Left ventricle myocardium superior (tissue), 1 donor: ENCODE measurements around the gene SPRING1. TPM values are rescaled to one million over a fixed set of nuclear protein-coding genes. Genes with fewer than 3 reads are reported as not detected.
"Not testable (repeated sequence)": the region's sequence is repeated elsewhere in the genome, so short reads cannot be mapped to it uniquely, and the experiment has no call there.

Source experiments
- ATAC-seq: fragments of 200-7000 bp; cut with Tn5 transposase; one replicate; pipeline ENCODE4 v1.9.1; 2020; ENCODE audit warnings: mild to moderate bottlenecking, moderate library complexity
- DNase-seq: peaks from one replicate; pipeline ENCODE4 v3.0.0-alpha.2; 2020
- intact Hi-C: fragments of 100-400 bp; cut with micrococcal nuclease; formaldehyde crosslinking; loops from one replicate; pipeline ENCODE4 v1.11.0; 2022
- long read RNA-seq: library from polyadenylated mRNA; unstranded; transcript quantifications from one replicate; pipeline ENCODE4 v2.0.0, GENCODE V29; 2021
- total RNA-seq: library from RNA; stranded (reverse); fragmentation: NEBNext Ultra II Directional; extraction: Animal tissue kit (Norgen Biotek cat#: 25700); gene quantifications from one replicate; pipeline ENCODE4 v1.2.1, GENCODE V29; 2021
- donor health status: DM: no; HTN: yes; CAD: no; lungs with severe emphysema.

The SPRING1 gene
- total RNA-seq: 9.2 TPM
- long read RNA-seq, full-length matches to known transcripts: 9 of 12 reads
- long read RNA-seq, partial matches to known transcripts: 0 of 12 reads
- long read RNA-seq, other reads (novel, unspliced or antisense): 3 of 12 reads

GRCh38 chr12:116737774-116738657, at the start of gene SPRING1, which contains the start of gene RNFT2:
TSS of gene SPRING1 (minus strand) at chr12:116738069. CDS start at chr12:116737900, 169 bp downstream.
TSS of gene RNFT2 (plus strand) at chr12:116738315. CDS start at chr12:116740498, 2,183 bp downstream.
- intact Hi-C loops: no loop called here
- peak; percentile 100 for ATAC-seq

GRCh38 chr12:116784238-116784612, 46.4 kb upstream of the SPRING1 start:
- intact Hi-C loops: no loop called here
- ATAC-seq: no peak
- DNase-seq: no peak

More at GRCh38 chr12:116737774-116738657, at the start of gene SPRING1, which contains the start of gene RNFT2:
- peak; percentile 99 for DNase-seq

GRCh38 chr12:116783525-116784237, 45.8 kb upstream of the SPRING1 start:
- ATAC-seq (no peak), DNase-seq (no peak)
- intact Hi-C loops: no loop called here

- intact Hi-C loops: no loop called here
- ATAC-seq: no peak
- DNase-seq: no peak
Measured at GRCh38 chr12:116780942-116781341, 43.1 kb upstream of the SPRING1 start.

- ATAC-seq (no peak), DNase-seq (no peak)
- intact Hi-C loops: no loop called here
Measured at GRCh38 chr12:116779597-116779996, 41.7 kb upstream of the SPRING1 start.

- no peak for ATAC-seq
- DNase-seq: no peak
- intact Hi-C loops: no loop called here
Measured at GRCh38 chr12:116777245-116777644, 39.4 kb upstream of the SPRING1 start.

- intact Hi-C loops: no loop called here
- no peak for ATAC-seq
Measured at GRCh38 chr12:116774020-116774419, 36.2 kb upstream of the SPRING1 start.

GRCh38 chr12:116773276-116773731, 35.4 kb upstream of the SPRING1 start:
- DNase-seq (no peak), ATAC-seq (no peak)
- intact Hi-C loops: no loop called here

More at GRCh38 chr12:116774020-116774419, 36.2 kb upstream of the SPRING1 start:
- DNase-seq: no peak

GRCh38 chr12:116771651-116772050, 33.8 kb upstream of the SPRING1 start:
- ATAC-seq (no peak), DNase-seq (no peak)
- intact Hi-C loops: no loop called here

- intact Hi-C loops: no loop called here
- ATAC-seq: no peak
Measured at GRCh38 chr12:116766746-116767145, 28.9 kb upstream of the SPRING1 start.

GRCh38 chr12:116766285-116766684, 28.4 kb upstream of the SPRING1 start:
- ATAC-seq (no peak), DNase-seq (no peak)
- intact Hi-C loops: no loop called here

More at GRCh38 chr12:116766746-116767145, 28.9 kb upstream of the SPRING1 start:
- no peak for DNase-seq

- DNase-seq: no peak
- ATAC-seq: no peak
- intact Hi-C loops: no loop called here
Measured at GRCh38 chr12:116765271-116765670, 27.4 kb upstream of the SPRING1 start.

- DNase-seq (no peak), ATAC-seq (no peak)
Measured at GRCh38 chr12:116761499-116761898, 23.6 kb upstream of the SPRING1 start.

GRCh38 chr12:116760622-116761020, 22.8 kb upstream of the SPRING1 start:
- DNase-seq (no peak), ATAC-seq (no peak)
- intact Hi-C loops: no loop called here

More at GRCh38 chr12:116761499-116761898, 23.6 kb upstream of the SPRING1 start:
- intact Hi-C loops: no loop called here

GRCh38 chr12:116759783-116760621, 22.1 kb upstream of the SPRING1 start:
- peak; percentile 41 for ATAC-seq
- intact Hi-C loops: no loop called here
- peak; percentile 47 for DNase-seq

GRCh38 chr12:116754783-116755182, 16.9 kb upstream of the SPRING1 start:
- intact Hi-C loops, DNase-seq, ATAC-seq: not testable (repeated sequence)

GRCh38 chr12:116754097-116754496, 16.2 kb upstream of the SPRING1 start:
- ATAC-seq, DNase-seq, intact Hi-C loops: not testable (repeated sequence)

- ATAC-seq (no peak), DNase-seq (no peak)
- intact Hi-C loops: no loop called here
Measured at GRCh38 chr12:116750298-116750697, 12.4 kb upstream of the SPRING1 start.

GRCh38 chr12:116749884-116750283, 12.0 kb upstream of the SPRING1 start:
- intact Hi-C loops: no loop called here
- DNase-seq: no peak
- ATAC-seq: no peak
